AG04450 (cell line): ENCODE data around the gene JADE3. TPM values are rescaled to one million over a fixed set of nuclear protein-coding genes. Genes with fewer than 3 reads are reported as not detected.

ENCODE experiments used
- CTCF ChIA-PET: fragments of 300-600, 350-600 bp; formaldehyde crosslinking; extraction: SDS; loops from one replicate; lab custom pipeline; 2022; ENCODE audit warnings: antibody characterized with exemption, inconsistent platforms; lab: Charles Lee
- POLR2A ChIA-PET: fragments of 350-600 bp; formaldehyde crosslinking; extraction: SDS; loops from one replicate; lab custom pipeline; 2021; ENCODE audit warnings: antibody characterized with exemption, inconsistent platforms; lab: Yijun Ruan, JAX
- DNase-seq: peaks from one replicate; pipeline ENCODE4 v3.0.0-alpha.2; 2011; ENCODE audit warnings: low read depth, low spot score
- H3K27ac ChIP-seq: one replicate; pipeline ENCODE4 v1.5.1; 2012; ENCODE audit warnings: low read depth, low read length, control low read depth
- H3K27me3 ChIP-seq: one replicate; pipeline ENCODE4 v1.6.0; 2012; ENCODE audit warnings: low read length; ENCODE audit not compliant: control insufficient read depth, insufficient read depth
- H3K4me3 ChIP-seq: 2 replicates; pipeline ENCODE4 v1.5.1; 2011; ENCODE audit warnings: mild to moderate bottlenecking, low read depth, low read length, control low read depth
- H3K9me3 ChIP-seq: 2 replicates; pipeline ENCODE4 v1.5.1; 2012; ENCODE audit warnings: low read length; ENCODE audit not compliant: control insufficient read depth, insufficient read depth
- CTCF ChIP-seq: IDR thresholded peaks from 2 replicates; pipeline ENCODE4 v1.5.1; 2011; ENCODE audit warnings: low read depth, low read length, control low read depth, inconsistent platforms
- polyA plus RNA-seq: library from polyadenylated mRNA; depleted of rRNA; stranded (reverse); fragments of >200 nt; gene quantifications from 2 replicates; pipeline ENCODE4 v1.2.3, GENCODE V29; 2011

The JADE3 gene
- polyA plus RNA-seq, 1 experiment: 7.7 TPM

GRCh38 chrX:46873746-46874145, 38.5 kb upstream of the JADE3 start:
- no peak for DNase-seq
- ChIA-PET POLR2A (no interaction called here), CTCF (interaction anchor here (0.6 to 1.6 kb wide), 5 partner anchors 10 to 219 kb away, joined by 3 to 7 read pairs (median 6); no protein-coding TSS in a partner anchor)
- Histone ChIP-seq H3K27me3 (no peaks in the 10 kb centered on the region), H3K27ac (no peak overlapping the region), H3K9me3 (no peaks in the 10 kb centered on the region), H3K4me3 (no peak overlapping the region)
- no peak for TF ChIP-seq CTCF

- no peaks in the 10 kb centered on the region for H3K27me3 ChIP-seq
- CTCF ChIA-PET: interaction anchor here (1.6 kb wide), 1 partner anchor 154 kb away, joined by 3 read pairs; no protein-coding TSS in a partner anchor
- H3K9me3 ChIP-seq: no peaks in the 10 kb centered on the region
- no peak overlapping the region for H3K27ac ChIP-seq
- H3K4me3 ChIP-seq: no peak overlapping the region
- POLR2A ChIA-PET: no interaction called here
- TF ChIP-seq CTCF: no peak
- DNase-seq: no peak
Measured at GRCh38 chrX:46876901-46877300, 35.3 kb upstream of the JADE3 start.

DNA sequence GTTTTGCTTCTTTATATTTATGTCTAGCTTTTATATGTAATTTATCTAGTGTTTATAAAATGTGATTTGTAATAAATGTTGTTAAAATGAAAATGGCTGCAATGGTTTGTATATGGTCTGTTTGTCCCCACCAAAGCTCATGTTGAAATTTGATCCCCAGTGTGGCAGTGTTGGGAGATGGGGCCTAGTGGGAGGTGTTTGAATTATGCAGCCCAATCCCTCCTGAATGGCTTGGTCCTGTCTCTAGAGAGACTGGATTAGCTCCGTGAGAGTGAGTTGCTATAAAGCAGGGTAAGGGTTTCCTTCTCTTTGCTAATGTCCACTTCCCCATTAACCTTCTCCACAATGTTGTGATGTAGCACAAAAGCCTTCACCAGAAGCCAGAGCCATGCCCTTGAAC, 30.0 kb upstream of the JADE3 start:
- POLR2A ChIA-PET: no interaction called here
- CTCF ChIA-PET: interaction anchor here (1.2 kb wide), 1 partner anchor 22 kb away, joined by 3 read pairs; no protein-coding TSS in a partner anchor
- no peaks in the 10 kb centered on the region for H3K27me3 ChIP-seq
- TF ChIP-seq CTCF: no peak
- no peak for DNase-seq
- H3K9me3 ChIP-seq: no peaks in the 10 kb centered on the region
- H3K4me3 ChIP-seq: no peak overlapping the region
- H3K27ac ChIP-seq: no peak overlapping the region

- H3K27me3 ChIP-seq: no peaks in the 10 kb centered on the region
- no peak overlapping the region for H3K4me3 ChIP-seq
- no peak for TF ChIP-seq CTCF
- DNase-seq: no peak
- no peak overlapping the region for H3K27ac ChIP-seq
- H3K9me3 ChIP-seq: no peaks in the 10 kb centered on the region
- ChIA-PET CTCF (no interaction called here), POLR2A (no interaction called here)
Measured at GRCh38 chrX:46884799-46885198, 27.4 kb upstream of the JADE3 start.

GRCh38 chrX:46898207-46898606, 14.0 kb upstream of the JADE3 start:
- TF ChIP-seq CTCF: no peak
- no peaks in the 10 kb centered on the region for H3K9me3 ChIP-seq
- no peak for DNase-seq
- POLR2A ChIA-PET: no interaction called here
- no peaks in the 10 kb centered on the region for H3K27me3 ChIP-seq
- CTCF ChIA-PET: no interaction called here
- no peak overlapping the region for H3K4me3 ChIP-seq
- H3K27ac ChIP-seq: no peak overlapping the region
